Gastrocnemius medialis (tissue), 4 donors: ENCODE data around the gene EP300. TPM values are rescaled to one million over a fixed set of nuclear protein-coding genes. Genes with fewer than 3 reads are reported as not detected.

Experiments used
- ATAC-seq, 2 donors: fragments of 150-250 bp; one replicate each; pipeline ENCODE4 v1.9.1; 2016
- DNase-seq, 2 donors: peaks; one replicate each; pipeline ENCODE4 v3.0.0-alpha.2; 2019
- H3K27ac ChIP-seq, 4 donors: fragments of 200-600 bp; sonication (generic); 1 replicate in 1 of 4; 2 replicates in 3 of 4; pipeline ENCODE4 v1.5.1; 2016 to 2018; ENCODE audit warnings: mild to moderate bottlenecking in 2 of 4, moderate library complexity in 1 of 4
- H3K27me3 ChIP-seq, 3 donors: fragments of 200-600 bp; sonication (generic) in 2 of 3; 1 replicate in 1 of 3; 2 replicates in 2 of 3; pipeline versions ENCODE4 v1.5.1 to v1.6.0; 2016 to 2019; ENCODE audit warnings: mild to moderate bottlenecking in 1 of 3, moderate library complexity in 1 of 3
- H3K36me3 ChIP-seq, 2 donors: fragments of 200-600 bp; sonication (generic) in 1 of 2; one replicate each; pipeline ENCODE4 v1.5.1; 2017 to 2018
- H3K4me1 ChIP-seq, 2 donors: fragments of 200-600 bp; sonication (generic) in 1 of 2; one replicate each; pipeline ENCODE4 v1.5.1; 2016 to 2017; ENCODE audit warnings: mild to moderate bottlenecking in 2 of 2
- H3K4me3 ChIP-seq, 4 donors: fragments of 200-600 bp; sonication (generic) in 3 of 4; 1 replicate in 1 of 4; 2 replicates in 3 of 4; pipeline ENCODE4 v1.5.1; 2016 to 2019; ENCODE audit warnings: mild to moderate bottlenecking in 2 of 4
- H3K9me3 ChIP-seq, 3 donors: fragments of 200-600 bp; sonication (generic) in 2 of 3; 1 replicate in 1 of 3; 2 replicates in 2 of 3; pipeline ENCODE4 v1.5.1; 2016 to 2019
- CTCF ChIP-seq, 5 experiments: fragments of 450-650 bp in 3 of 5; fragments of 200-600 bp in 2 of 5; sonication (generic) in 2 of 5; IDR thresholded peaks in 4 of 5; conservative IDR thresholded peaks in 1 of 5; 1 replicate in 4 of 5; 2 replicates in 1 of 5; pipeline ENCODE4 v1.5.1; 2016 to 2019; ENCODE audit warnings: antibody characterized with exemption in 5 of 5, mild to moderate bottlenecking in 3 of 5, moderate library complexity in 3 of 5
- POLR2A ChIP-seq, 2 donors: fragments of 450-650 bp; IDR thresholded peaks; one replicate each; pipeline ENCODE4 v1.6.1; 2017; ENCODE audit warnings: antibody characterized with exemption in 2 of 2, mild to moderate bottlenecking in 2 of 2, moderate library complexity in 2 of 2
- in situ Hi-C, 4 donors: fragments of 200-750 bp; cut with MboI; loops; one replicate each; pipeline versions ENCODE4 v1.15.0 to v1.8.0; 2017; ENCODE audit warnings: low sequenced_read_pairs in 4 of 4
- intact Hi-C: fragments of 100-400 bp; cut with DNase I; formaldehyde crosslinking; loops from one replicate; pipeline ENCODE4 v1.15.1; 2023; ENCODE audit warnings: low total_unique reads
- total RNA-seq, 4 donors: library from RNA; depleted of rRNA; stranded (reverse); fragments of >200 nt; gene quantifications; one replicate each; pipeline versions ENCODE4 v1.1.0 to v1.2.3, GENCODE V29; 2016

The EP300 gene
- total RNA-seq, 4 donors from 2014 or later: 29.6 to 53.0 (median 38.0) TPM

GRCh38 chr22:41123151-41123550 is 30.8 kb downstream of the EP300 start:
- no peak overlapping the region for H3K4me3 ChIP-seq
- intact Hi-C loops: no loop called here
- DNase-seq (no peak), ATAC-seq (no peak)
- no peak overlapping the region for H3K27ac ChIP-seq
- in situ Hi-C loops: no loop called here
- peaks cover 18 to 26% of the 10 kb centered on the region in 2 donors for H3K4me1 ChIP-seq
- no peaks in the 10 kb centered on the region for H3K27me3 ChIP-seq
- TF ChIP-seq CTCF (IDR thresholded peaks at IDR 0.05 in 4 of 5, conservative IDR thresholded peaks at IDR 0.05 in 1 of 5) (no peak), POLR2A (IDR thresholded peaks at IDR 0.05) (no peak)
- peaks cover 0 to 41% of the 10 kb centered on the region in 2 donors for H3K36me3 ChIP-seq
- H3K9me3 ChIP-seq: no peaks in the 10 kb centered on the region

- TF ChIP-seq CTCF (IDR thresholded peaks at IDR 0.05 in 4 of 5, conservative IDR thresholded peaks at IDR 0.05 in 1 of 5) (no peak), POLR2A (IDR thresholded peaks at IDR 0.05) (no peak)
- peaks cover 0 to 44% of the 10 kb centered on the region in 2 donors for H3K36me3 ChIP-seq
Observed at GRCh38 chr22:41124086-41124485, 31.7 kb downstream of the EP300 start.

GRCh38 chr22:41127451-41127850 is 35.1 kb downstream of the EP300 start:
- in situ Hi-C loops: no loop called here
- intact Hi-C loops: no loop called here
- TF ChIP-seq CTCF (IDR thresholded peaks at IDR 0.05 in 4 of 5, conservative IDR thresholded peaks at IDR 0.05 in 1 of 5) (no peak), POLR2A (IDR thresholded peaks at IDR 0.05) (no peak)

More at GRCh38 chr22:41124086-41124485, 31.7 kb downstream of the EP300 start:
- intact Hi-C loops: no loop called here
- in situ Hi-C loops: no loop called here
- Histone ChIP-seq H3K27ac (no peak overlapping the region), H3K4me3 (no peak overlapping the region), H3K9me3 (no peaks in the 10 kb centered on the region), H3K4me1 (peaks cover 18 to 26% of the 10 kb centered on the region in 2 donors), H3K27me3 (no peaks in the 10 kb centered on the region)
- DNase-seq: no peak
- no peak for ATAC-seq

DNA sequence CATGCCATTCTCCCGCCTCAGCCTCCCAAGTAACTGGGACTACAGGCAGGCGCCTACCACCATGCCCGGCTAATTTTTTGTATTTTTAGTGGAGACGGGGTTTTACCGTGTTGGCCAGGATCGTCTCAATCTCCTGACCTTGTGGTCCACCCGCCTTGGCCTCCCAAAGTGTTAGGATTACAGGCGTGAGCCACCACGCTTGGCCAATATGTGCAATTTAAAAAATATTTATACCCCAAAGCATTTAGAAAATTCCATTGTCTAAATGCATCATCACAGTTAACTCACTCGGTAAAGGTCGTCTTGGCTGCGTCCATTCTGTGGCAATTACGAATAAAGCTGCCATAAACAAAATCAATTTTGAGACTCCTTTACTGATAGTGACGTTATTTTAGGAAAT is 36.2 kb downstream of the EP300 start:
- in situ Hi-C loops (no loop called here), intact Hi-C loops (no loop called here)
- no peak for TF ChIP-seq CTCF (IDR thresholded peaks at IDR 0.05 in 4 of 5, conservative IDR thresholded peaks at IDR 0.05 in 1 of 5)
- TF ChIP-seq POLR2A (IDR thresholded peaks at IDR 0.05): no peak
- ATAC-seq (no peak), DNase-seq (no peak)
- Histone ChIP-seq H3K27me3 (no peaks in the 10 kb centered on the region), H3K4me1 (peaks cover 0 to 3% of the 10 kb centered on the region in 2 donors), H3K27ac (no peak overlapping the region), H3K4me3 (no peak overlapping the region), H3K9me3 (no peaks in the 10 kb centered on the region), H3K36me3 (peaks cover 5 to 73% of the 10 kb centered on the region in 2 donors)

More at GRCh38 chr22:41127451-41127850, 35.1 kb downstream of the EP300 start:
- no peak overlapping the region for H3K4me3 ChIP-seq
- H3K27me3 ChIP-seq: no peaks in the 10 kb centered on the region
- H3K9me3 ChIP-seq: no peaks in the 10 kb centered on the region
- DNase-seq (no peak), ATAC-seq (no peak)
- no peak overlapping the region for H3K27ac ChIP-seq
- peaks cover 2 to 14% of the 10 kb centered on the region in 2 donors for H3K4me1 ChIP-seq
- H3K36me3 ChIP-seq: peaks cover 5 to 67% of the 10 kb centered on the region in 2 donors

DNA sequence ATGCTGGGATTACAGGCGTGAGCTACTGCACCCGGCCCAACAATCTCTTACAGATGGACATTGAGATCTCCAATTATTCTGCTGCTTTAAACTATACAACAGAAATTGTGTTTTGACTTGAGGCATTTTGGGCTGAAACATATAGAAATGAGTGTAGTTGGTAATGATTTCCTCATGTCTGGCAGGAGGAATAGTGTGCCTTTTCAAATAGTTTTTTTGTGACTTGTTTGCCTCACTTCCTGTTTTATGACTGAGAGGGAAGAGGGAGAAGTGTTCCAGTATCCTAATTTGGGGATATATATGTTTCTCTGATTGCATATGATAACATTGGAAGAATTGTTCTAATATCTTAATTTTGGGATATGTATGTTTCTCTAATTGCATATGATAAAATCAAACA is 40.2 kb downstream of the EP300 start:
- no peaks in the 10 kb centered on the region for H3K9me3 ChIP-seq
- peak overlapping the region in 1 of 4 donors; percentile 15 for H3K27ac ChIP-seq
- ATAC-seq (no peak), DNase-seq (no peak)
- intact Hi-C loops: no loop called here
- H3K27me3 ChIP-seq: no peaks in the 10 kb centered on the region
- in situ Hi-C loops: no loop called here
- no peaks in the 10 kb centered on the region for H3K4me1 ChIP-seq
- peaks cover 7 to 77% of the 10 kb centered on the region in 2 donors for H3K36me3 ChIP-seq
- no peak overlapping the region for H3K4me3 ChIP-seq
- no peak for TF ChIP-seq CTCF (IDR thresholded peaks at IDR 0.05 in 4 of 5, conservative IDR thresholded peaks at IDR 0.05 in 1 of 5)
- TF ChIP-seq POLR2A (IDR thresholded peaks at IDR 0.05): no peak
